Adrenal gland (tissue), 12 donors: ENCODE data around the gene LSM7. TPM values are rescaled to one million over a fixed set of nuclear protein-coding genes. Genes with fewer than 3 reads are reported as not detected.
"Not testable (repeated sequence)": the region's sequence is repeated elsewhere in the genome, so short reads cannot be mapped to it uniquely, and the experiment has no call there.

ENCODE experiments used
- DNase-seq, 7 donors: peaks; one replicate each; pipeline ENCODE4 v3.0.0-alpha.2; 2019 to 2020
- H3K27ac ChIP-seq, 5 donors: fragments of 200-600 bp; sonication (generic) in 4 of 5; 1 replicate in 3 of 5; 2 replicates in 2 of 5; pipeline versions ENCODE4 v1.5.1 to v1.8.0; 2016 to 2020; ENCODE audit warnings: mild to moderate bottlenecking in 1 of 5
- H3K27me3 ChIP-seq: fragments of 200-600 bp; 2 replicates; pipeline ENCODE4 v1.8.0; 2021
- H3K36me3 ChIP-seq, 2 donors: fragments of 200-600 bp; replicated peaks in 1 of 2; 1 replicate in 1 of 2; 2 replicates in 1 of 2; pipeline versions ENCODE4 v1.5.1 to v1.8.0; 2018 to 2022
- H3K4me1 ChIP-seq, 2 donors: fragments of 200-600 bp; replicated peaks in 1 of 2; 1 replicate in 1 of 2; 2 replicates in 1 of 2; pipeline versions ENCODE4 v1.5.1 to v1.8.0; 2018 to 2021
- H3K4me3 ChIP-seq, 4 donors: fragments of 200-600 bp; sonication (generic) in 3 of 4; one replicate each; pipeline ENCODE4 v1.5.1; 2016 to 2018
- H3K9me3 ChIP-seq, 3 donors: fragments of 200-600 bp; sonication (generic) in 1 of 3; replicated peaks in 1 of 3; 1 replicate in 2 of 3; 2 replicates in 1 of 3; pipeline versions ENCODE4 v1.5.1 to v1.8.0; 2016 to 2021
- CTCF ChIP-seq, 6 experiments: fragments of 450-650 bp in 4 of 6; fragments of 200-600 bp in 2 of 6; sonication (generic) in 1 of 6; IDR thresholded peaks; 1 replicate in 5 of 6; 2 replicates in 1 of 6; pipeline versions ENCODE4 v1.5.1 to v1.8.0; 2016 to 2021; ENCODE audit warnings: antibody characterized with exemption in 6 of 6, mild to moderate bottlenecking in 2 of 6, moderate library complexity in 1 of 6
- POLR2A ChIP-seq, 2 donors: fragments of 450-650 bp; IDR thresholded peaks; one replicate each; pipeline ENCODE4 v1.6.1; 2017; ENCODE audit warnings: antibody characterized with exemption in 2 of 2, mild to moderate bottlenecking in 2 of 2, moderate library complexity in 1 of 2
- WGBS, 4 donors: extraction: QIAGEN DNeasy Blood & Tissue Kit in 2 of 4; methylation state at CpG; one replicate each; pipeline versions ENCODE4 v1.1.5 to v1.1.7; 2013 to 2017; 5-methylcytosine and 5-hydroxymethylcytosine counted together
- intact Hi-C, 2 donors: fragments of 100-400 bp; cut with DNase I; formaldehyde crosslinking; loops; one replicate each; pipeline versions ENCODE4 v1.14.1 to v1.15.0; 2022 to 2023
- polyA plus RNA-seq, 3 donors: library from polyadenylated mRNA; stranded (reverse); fragments of 200-250 nt in 2 of 3; fragments of 350-450 nt in 1 of 3; fragmentation: Illumina TruSeq in 1 of 3; extraction: RNeasy Lipid Tissue Mini Kit (QIAGEN cat#74804) in 1 of 3; gene quantifications; one replicate each; pipeline ENCODE4 v1.2.3, GENCODE V29; 2013 to 2014
- total RNA-seq, 9 donors: library from RNA; depleted of rRNA in 4 of 9; stranded (reverse); fragments of >200 nt in 4 of 9; fragments of 120-200 nt in 1 of 9; fragmentation: NEBNext Ultra II Directional in 1 of 9; extraction: Animal tissue kit (Norgen Biotek cat#: 25700) in 1 of 9; gene quantifications; one replicate each; pipeline versions ENCODE4 v1.1.0 to v1.2.4, GENCODE V29; 2013 to 2023
- donor health status: healthy with polysubstance abuse.
- donor health status: Bipolar disorder and iron deficiency.
- donor health status: DM: yes; HTN: yes; CAD: no.
- donor health status: DM: no; HTN: no; CAD: no.
- donor health status: DM: no; HTN: no; CAD: no.
- donor health status: DM: yes; HTN: yes; CAD: no.

Gene LSM7
- total and polyA plus RNA-seq, 12 donors = 24.1 to 355 (median 78.1) TPM

GRCh38 chr19:2350656-2351055 lies 22.3 kb upstream of the LSM7 start:
- WGBS, 4 donors = 89 to 94% (median 90%) methylated on average over 16 of the region's 16 CpGs
- no peak for TF ChIP-seq POLR2A (IDR thresholded peaks at IDR 0.05)
- TF ChIP-seq CTCF (IDR thresholded peaks at IDR 0.05) = no peak
- intact Hi-C loops = no loop called here
- Histone ChIP-seq H3K9me3 (no peaks in the 10 kb centered on the region), H3K4me3 (no peak overlapping the region), H3K36me3 (peaks cover 0 to 16% of the 10 kb centered on the region in 2 donors), H3K27ac (no peak overlapping the region), H3K4me1 (no peaks in the 10 kb centered on the region), H3K27me3 (no peaks in the 10 kb centered on the region)
- DNase-seq = no peak

- intact Hi-C loops, H3K27ac ChIP-seq, H3K9me3 ChIP-seq, H3K4me1 ChIP-seq, DNase-seq, H3K4me3 ChIP-seq, H3K27me3 ChIP-seq: not testable (repeated sequence)
- peaks cover 0 to 16% of the 10 kb centered on the region in 2 donors for H3K36me3 ChIP-seq
- WGBS, 4 donors = 91 to 97% (median 94%) methylated on average over 24 of the region's 24 CpGs
Measured at GRCh38 chr19:2349818-2350217, 21.4 kb upstream of the LSM7 start.

GRCh38 chr19:2345794-2346663 lies 17.6 kb upstream of the LSM7 start:
- DNase-seq = peak in 1 of 7 donors; percentile 67
- TF ChIP-seq POLR2A (IDR thresholded peaks at IDR 0.05) (no peak), CTCF (IDR thresholded peaks at IDR 0.05) (no peak)
- intact Hi-C loops = no loop called here
- WGBS, 4 donors = 73 to 81% (median 79%) methylated on average over 22 to 25 of the region's 25 CpGs
- Histone ChIP-seq H3K27me3 (no peaks in the 10 kb centered on the region), H3K36me3 (peaks cover 0 to 16% of the 10 kb centered on the region in 2 donors), H3K27ac (no peak overlapping the region), H3K4me1 (no peaks in the 10 kb centered on the region), H3K9me3 (no peaks in the 10 kb centered on the region), H3K4me3 (no peak overlapping the region)

- intact Hi-C loops = no loop called here
- Histone ChIP-seq H3K27me3 (no peaks in the 10 kb centered on the region), H3K4me1 (no peaks in the 10 kb centered on the region), H3K27ac (no peak overlapping the region), H3K9me3 (no peaks in the 10 kb centered on the region), H3K4me3 (no peak overlapping the region), H3K36me3 (peaks cover 0 to 18% of the 10 kb centered on the region in 2 donors)
- WGBS, 4 donors = 94 to 97% (median 96%) methylated on average over 7 to 17 of the region's 17 CpGs
- DNase-seq = no peak
- no peak for TF ChIP-seq POLR2A (IDR thresholded peaks at IDR 0.05)
- no peak for TF ChIP-seq CTCF (IDR thresholded peaks at IDR 0.05)
Measured at GRCh38 chr19:2345076-2345475, 16.7 kb upstream of the LSM7 start.
